Esophagus squamous epithelium (tissue), 5 donors: Measurements from ENCODE around the gene TEAD1. TPM values are rescaled to one million over a fixed set of nuclear protein-coding genes. Genes with fewer than 3 reads are reported as not detected.

ENCODE experiments used
- DNase-seq: peaks from one replicate; lab custom pipeline; 2025; lab: John Stamatoyannopoulos, UW
- H3K27ac ChIP-seq, 4 donors: fragments of 200-600 bp; sonication (generic); one replicate each; pipeline ENCODE4 v1.5.1; 2016 to 2019; ENCODE audit warnings: mild to moderate bottlenecking in 1 of 4
- H3K27me3 ChIP-seq, 4 donors: fragments of 200-600 bp; sonication (generic); 1 replicate in 3 of 4; 2 replicates in 1 of 4; pipeline versions ENCODE4 v1.5.1 to v1.6.0; 2017 to 2021; ENCODE audit warnings: antibody characterized with exemption in 1 of 4
- H3K36me3 ChIP-seq, 3 donors: fragments of 200-600 bp; sonication (generic); one replicate each; pipeline ENCODE4 v1.5.1; 2016 to 2019
- H3K4me1 ChIP-seq, 3 donors: fragments of 200-600 bp; sonication (generic); one replicate each; pipeline ENCODE4 v1.5.1; 2017 to 2019
- H3K4me3 ChIP-seq, 4 donors: fragments of 200-600 bp; sonication (generic); 1 replicate in 3 of 4; 2 replicates in 1 of 4; pipeline ENCODE4 v1.5.1; 2016 to 2019; ENCODE audit warnings: mild to moderate bottlenecking in 2 of 4, moderate library complexity in 1 of 4
- H3K9me3 ChIP-seq, 3 donors: fragments of 200-600 bp; sonication (generic); one replicate each; pipeline ENCODE4 v1.5.1; 2016 to 2019
- POLR2A ChIP-seq, 4 donors: fragments of 450-650 bp; IDR thresholded peaks; one replicate each; pipeline ENCODE4 v1.6.1; 2017; ENCODE audit warnings: antibody characterized with exemption in 4 of 4, mild to moderate bottlenecking in 4 of 4, moderate library complexity in 3 of 4
- WGBS, 2 donors: methylation state at CpG; one replicate each; pipeline ENCODE4 v1.1.5; 2018; 5-methylcytosine and 5-hydroxymethylcytosine counted together
- intact Hi-C: fragments of 100-400 bp; cut with DNase I; formaldehyde crosslinking; loops from one replicate; pipeline ENCODE4 v1.15.0; 2022
- total RNA-seq, 4 donors: library from RNA; depleted of rRNA; stranded (reverse); fragments of >200 nt; gene quantifications; one replicate each; pipeline ENCODE4 v1.1.0, GENCODE V29; 2016
- TF ChIP-seq, protein P1 (sequence below), 6 experiments: fragments of 450-650 bp in 4 of 6; fragments of 200-600 bp in 2 of 6; sonication (generic) in 2 of 6; IDR thresholded peaks; one replicate each; pipeline ENCODE4 v1.5.1; 2016 to 2019; ENCODE audit warnings: antibody characterized with exemption in 6 of 6, mild to moderate bottlenecking in 4 of 6, moderate library complexity in 4 of 6
- donor health status: DM: yes; HTN: yes; CAD: no.

The TEAD1 gene
- total RNA-seq, 4 donors from 2014 or later, result 33.3 to 75.2 (median 49.8) TPM

DNA sequence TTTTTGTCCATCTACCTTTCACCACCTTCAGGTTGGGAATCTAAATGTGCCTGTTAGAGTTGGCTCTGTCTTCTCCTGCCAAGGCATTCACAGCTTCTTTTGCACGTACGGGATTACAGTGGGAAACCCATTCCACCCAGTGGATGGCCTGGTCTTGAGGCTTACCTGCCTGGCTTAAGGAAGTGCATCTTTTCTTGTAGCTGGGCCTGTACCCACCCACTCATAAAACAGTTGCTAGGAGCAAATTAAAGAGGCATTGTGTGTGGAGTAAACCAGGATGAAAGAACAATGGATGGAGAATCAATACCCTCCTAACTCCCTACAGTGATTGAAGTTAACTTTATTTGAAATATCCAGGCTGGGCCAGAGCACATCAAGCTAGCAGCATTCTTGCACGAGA lies 71.6 kb downstream of the TEAD1 start:
- TF ChIP-seq, protein P1, sequence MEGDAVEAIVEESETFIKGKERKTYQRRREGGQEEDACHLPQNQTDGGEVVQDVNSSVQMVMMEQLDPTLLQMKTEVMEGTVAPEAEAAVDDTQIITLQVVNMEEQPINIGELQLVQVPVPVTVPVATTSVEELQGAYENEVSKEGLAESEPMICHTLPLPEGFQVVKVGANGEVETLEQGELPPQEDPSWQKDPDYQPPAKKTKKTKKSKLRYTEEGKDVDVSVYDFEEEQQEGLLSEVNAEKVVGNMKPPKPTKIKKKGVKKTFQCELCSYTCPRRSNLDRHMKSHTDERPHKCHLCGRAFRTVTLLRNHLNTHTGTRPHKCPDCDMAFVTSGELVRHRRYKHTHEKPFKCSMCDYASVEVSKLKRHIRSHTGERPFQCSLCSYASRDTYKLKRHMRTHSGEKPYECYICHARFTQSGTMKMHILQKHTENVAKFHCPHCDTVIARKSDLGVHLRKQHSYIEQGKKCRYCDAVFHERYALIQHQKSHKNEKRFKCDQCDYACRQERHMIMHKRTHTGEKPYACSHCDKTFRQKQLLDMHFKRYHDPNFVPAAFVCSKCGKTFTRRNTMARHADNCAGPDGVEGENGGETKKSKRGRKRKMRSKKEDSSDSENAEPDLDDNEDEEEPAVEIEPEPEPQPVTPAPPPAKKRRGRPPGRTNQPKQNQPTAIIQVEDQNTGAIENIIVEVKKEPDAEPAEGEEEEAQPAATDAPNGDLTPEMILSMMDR (IDR thresholded peaks at IDR 0.05), result no peak
- no peak for TF ChIP-seq POLR2A (IDR thresholded peaks at IDR 0.05)
- Histone ChIP-seq H3K36me3 (no peaks in the 10 kb centered on the region), H3K4me1 (peaks cover 4 to 43% (median 5%) of the 10 kb centered on the region in 3 donors), H3K4me3 (no peak overlapping the region), H3K27me3 (no peaks in the 10 kb centered on the region), H3K9me3 (no peaks in the 10 kb centered on the region), H3K27ac (no peak overlapping the region)
- 66 to 80% methylated on average over 3 of the region's 3 CpGs for WGBS, 2 donors
- no peak for DNase-seq
- intact Hi-C loops, result no loop called here

DNA sequence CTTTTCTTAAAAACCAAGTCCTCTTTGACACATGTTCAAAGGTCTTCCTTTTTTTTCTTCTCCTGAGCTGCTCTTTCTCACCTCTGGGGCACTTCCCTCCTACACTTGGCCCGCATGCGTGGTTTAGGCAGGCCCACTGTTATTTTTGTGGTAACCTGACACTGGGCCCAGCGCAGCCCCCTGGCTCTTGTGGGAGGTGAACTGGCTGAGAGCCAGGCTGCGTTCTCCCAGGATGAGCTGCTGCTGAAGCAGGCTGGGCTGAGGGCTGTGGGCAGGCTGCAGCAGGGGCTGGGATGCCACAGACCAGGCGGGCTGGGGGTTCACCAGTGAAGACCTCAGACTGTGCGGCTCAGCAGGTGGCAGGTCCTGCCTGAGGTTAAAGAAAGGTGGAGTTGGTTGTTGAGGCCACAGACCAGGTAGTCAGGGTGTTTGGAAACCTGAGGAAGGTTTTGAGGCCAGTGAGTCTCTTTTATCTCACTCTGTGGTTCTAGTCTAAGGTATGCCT lies 72.4 kb downstream of the TEAD1 start:
- intact Hi-C loops, result no loop called here
- no peak overlapping the region for H3K27ac ChIP-seq
- no peak for DNase-seq
- H3K36me3 ChIP-seq, result no peaks in the 10 kb centered on the region
- H3K9me3 ChIP-seq, result no peaks in the 10 kb centered on the region
- 29 to 40% methylated on average over 3 to 6 of the region's 6 CpGs for WGBS, 2 donors
- H3K27me3 ChIP-seq, result no peaks in the 10 kb centered on the region
- TF ChIP-seq, protein P1 (IDR thresholded peaks at IDR 0.05), result no peak
- TF ChIP-seq POLR2A (IDR thresholded peaks at IDR 0.05), result no peak
- H3K4me1 ChIP-seq, result peaks cover 4 to 41% (median 5%) of the 10 kb centered on the region in 3 donors
- no peak overlapping the region for H3K4me3 ChIP-seq

DNA sequence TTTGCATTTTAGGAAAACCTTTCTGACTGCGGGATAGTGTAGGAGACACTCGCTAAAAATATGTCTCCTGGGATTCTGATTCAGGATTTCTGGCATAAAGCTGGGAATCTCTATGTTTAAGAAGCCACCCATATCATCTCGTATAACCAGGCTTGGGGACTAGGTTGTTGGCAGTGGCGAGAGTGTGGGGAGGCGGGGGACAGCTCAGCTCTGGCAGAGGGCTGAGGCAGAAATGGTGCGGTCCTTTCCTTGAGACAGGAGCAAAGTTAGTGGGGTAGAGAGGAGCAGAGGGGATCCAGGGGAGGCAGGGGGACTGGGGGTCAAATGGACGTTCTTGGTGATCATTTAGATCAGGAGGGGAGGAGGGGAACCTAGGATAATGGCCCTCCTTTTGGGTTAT lies 74.3 kb downstream of the TEAD1 start:
- no peaks in the 10 kb centered on the region for H3K27me3 ChIP-seq
- intact Hi-C loops, result no loop called here
- TF ChIP-seq, protein P1 (IDR thresholded peaks at IDR 0.05), result no peak
- H3K4me3 ChIP-seq, result no peak overlapping the region
- no peaks in the 10 kb centered on the region for H3K36me3 ChIP-seq
- peaks cover 4 to 41% (median 5%) of the 10 kb centered on the region in 3 donors for H3K4me1 ChIP-seq
- H3K9me3 ChIP-seq, result no peaks in the 10 kb centered on the region
- H3K27ac ChIP-seq, result no peak overlapping the region
- DNase-seq, result no peak
- 82 to 85% methylated on average over 7 of the region's 7 CpGs for WGBS, 2 donors

DNA sequence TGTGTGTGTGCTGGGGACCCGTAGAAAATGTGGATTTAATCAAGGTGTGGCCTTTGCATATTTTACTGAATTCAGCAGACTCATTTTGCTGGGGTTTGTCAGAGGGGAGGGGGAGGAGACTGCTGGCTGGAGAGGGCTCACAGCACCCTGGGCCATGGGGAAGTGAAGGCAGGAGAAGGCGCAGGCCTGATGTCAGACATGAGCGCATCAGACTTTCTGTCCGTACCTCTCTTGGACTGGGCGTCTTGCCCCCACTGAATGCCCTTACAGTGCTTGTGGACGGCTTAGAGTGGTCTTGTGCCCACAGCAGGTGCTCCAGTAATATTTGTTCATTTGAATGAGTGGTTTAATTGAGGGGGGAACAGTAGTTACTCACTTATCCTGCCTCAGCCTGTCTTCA lies 75.2 kb downstream of the TEAD1 start:
- intact Hi-C loops, result no loop called here
- Histone ChIP-seq H3K36me3 (no peaks in the 10 kb centered on the region), H3K4me3 (no peak overlapping the region), H3K27ac (no peak overlapping the region), H3K4me1 (peaks cover 4 to 50% (median 11%) of the 10 kb centered on the region in 3 donors), H3K9me3 (no peaks in the 10 kb centered on the region), H3K27me3 (no peaks in the 10 kb centered on the region)
- WGBS, 2 donors, result 61 to 85% methylated on average over 5 to 6 of the region's 6 CpGs
- TF ChIP-seq, protein P1 (IDR thresholded peaks at IDR 0.05), result no peak
- TF ChIP-seq POLR2A (IDR thresholded peaks at IDR 0.05), result no peak
- DNase-seq, result no peak

GRCh38 chr11:12750181-12750580 lies 76.0 kb downstream of the TEAD1 start:
- Histone ChIP-seq H3K36me3 (no peaks in the 10 kb centered on the region), H3K27ac (no peak overlapping the region), H3K4me1 (peaks cover 4 to 57% (median 14%) of the 10 kb centered on the region in 3 donors), H3K4me3 (no peak overlapping the region), H3K9me3 (no peaks in the 10 kb centered on the region), H3K27me3 (no peaks in the 10 kb centered on the region)
- WGBS, 2 donors, result 59 to 61% methylated on average over 5 of the region's 5 CpGs
- intact Hi-C loops, result no loop called here
- DNase-seq, result no peak
- TF ChIP-seq, protein P1 (IDR thresholded peaks at IDR 0.05), result no peak
- no peak for TF ChIP-seq POLR2A (IDR thresholded peaks at IDR 0.05)
